K562 (cell line): ENCODE measurements around the gene GHDC. TPM values are rescaled to one million over a fixed set of nuclear protein-coding genes. Genes with fewer than 3 reads are reported as not detected.

Source experiments
- ATAC-seq: fragments of 200-7000 bp; cut with Tn5 transposase; 3 replicates; pipeline ENCODE4 v1.9.1; 2020; ENCODE audit warnings: moderate library complexity
- BruUV-seq: library from RNA; stranded (reverse); fragments of 400-500 nt; replicated peaks from 2 replicates; lab custom pipeline; 2021; lab: Mats Ljungman, UMichigan
- CTCF ChIA-PET: fragments of 300-600 bp; formaldehyde crosslinking; extraction: SDS; loops from one replicate; lab custom pipeline; 2021; ENCODE audit warnings: low intra/inter-chr PET ratio; lab: Yijun Ruan, JAX
- POLR2A ChIA-PET: fragments of 300-600, 350-650 bp; sonication (Branson Sonifier 250); formaldehyde crosslinking; extraction: SDS; loops from one replicate; lab custom pipeline; 2021; ENCODE audit warnings: antibody characterized with exemption, inconsistent platforms; lab: Yijun Ruan, JAX
- DNase-seq, 4 experiments: peaks; one replicate each; pipeline versions ENCODE4 v3.0.0 to v3.0.0-alpha.2; 2011 to 2018; ENCODE audit warnings: low spot score in 3 of 4, mixed read lengths in 3 of 4; ENCODE audit errors: extremely low read depth in 1 of 4
- FAIRE-seq: peaks from 2 replicates; lab custom pipeline; 2011; peaks lifted over from hg19 to GRCh38; lab: Jason Lieb, UNC
- H2AFZ ChIP-seq: 2 replicates; pipeline ENCODE4 v1.6.0; 2011; ENCODE audit warnings: low read depth, low read length, control low read depth, inconsistent platforms
- H3K27ac ChIP-seq: fragments of 200-600 bp; 3 replicates; pipeline ENCODE4 v1.8.0; 2011; ENCODE audit warnings: low read depth, mild to moderate bottlenecking, control low read depth, inconsistent platforms, low read length, moderate library complexity, mixed read lengths; ENCODE audit errors: extremely low read depth
- H3K27me3 ChIP-seq, 2 experiments: fragments of 300-600 bp in 1 of 2; 2 replicates in 1 of 2; 3 replicates in 1 of 2; pipeline versions ENCODE4 v1.6.0 to v1.8.0; 2011; ENCODE audit warnings: inconsistent platforms in 2 of 2, low read length in 2 of 2, mild to moderate bottlenecking in 1 of 2, mixed read lengths in 1 of 2, moderate library complexity in 1 of 2; ENCODE audit not compliant: control insufficient read depth in 2 of 2, insufficient read depth in 2 of 2
- H3K36me3 ChIP-seq: fragments of 300-600 bp; 3 replicates; pipeline ENCODE4 v1.8.0; 2011; ENCODE audit warnings: mild to moderate bottlenecking, low read length, inconsistent platforms; ENCODE audit not compliant: control insufficient read depth, insufficient read depth
- H3K4me1 ChIP-seq, 2 experiments: fragments of 200-600 bp in 1 of 2; replicated peaks in 1 of 2; 2 replicates in 1 of 2; 3 replicates in 1 of 2; pipeline versions ENCODE4 v1.5.1 to v1.8.0; 2011; ENCODE audit warnings: inconsistent platforms in 2 of 2, low read length in 2 of 2, mild to moderate bottlenecking in 1 of 2, mixed read lengths in 1 of 2, moderate library complexity in 1 of 2; ENCODE audit not compliant: control insufficient read depth in 2 of 2, insufficient read depth in 2 of 2
- H3K4me2 ChIP-seq: 2 replicates; pipeline ENCODE4 v1.6.1; 2011; ENCODE audit warnings: low read length, control low read depth, inconsistent platforms, mixed read lengths; ENCODE audit not compliant: insufficient read depth
- H3K4me3 ChIP-seq: fragments of 200-600 bp; sonication (generic), shearing (Covaris generic); 2 replicates; pipeline ENCODE4 v1.5.1; 2016; ENCODE audit warnings: control low read depth, inconsistent platforms
- H3K79me2 ChIP-seq: fragments of 200-600 bp; 3 replicates; pipeline ENCODE4 v1.8.0; 2011; ENCODE audit warnings: low read length, inconsistent platforms; ENCODE audit not compliant: control insufficient read depth, insufficient read depth
- H3K9ac ChIP-seq, 2 experiments: 2 replicates each; pipeline versions ENCODE4 v1.6.0 to v1.6.1; 2011; ENCODE audit warnings: low read depth in 2 of 2, low read length in 2 of 2, control low read depth in 1 of 2, inconsistent platforms in 1 of 2, mild to moderate bottlenecking in 1 of 2, mixed read lengths in 1 of 2; ENCODE audit not compliant: insufficient read depth in 1 of 2
- H3K9me1 ChIP-seq: one replicate; pipeline ENCODE4 v1.6.0; 2011; ENCODE audit warnings: inconsistent platforms, mild to moderate bottlenecking, low read length, moderate library complexity; ENCODE audit not compliant: control insufficient read depth, insufficient read depth
- H3K9me3 ChIP-seq: replicated peaks from 2 replicates; pipeline ENCODE4 v1.5.1; 2011; ENCODE audit warnings: low read depth, low read length, inconsistent platforms; ENCODE audit not compliant: control insufficient read depth, insufficient read depth
- H4K20me1 ChIP-seq: replicated peaks from 2 replicates; pipeline ENCODE4 v1.6.1; 2011; ENCODE audit warnings: low read length, inconsistent platforms, mixed read lengths; ENCODE audit not compliant: control insufficient read depth, insufficient read depth
- ADNP ChIP-seq: fragments of 200-800 bp; sonication (Bioruptor generic); IDR thresholded peaks from 2 replicates; pipeline ENCODE4 v1.6.1; 2016; ENCODE audit warnings: missing genetic modification characterization, missing compliant biosample characterization
- WGBS: fragments of 100-300 bp; shearing (Covaris generic); methylation state at CpG from one replicate; pipeline ENCODE4 v1.1.6; 2016; ENCODE audit warnings: low coverage, mixed read lengths; ENCODE audit not compliant: insufficient coverage; ENCODE audit errors: missing lambda C conversion rate; 5-methylcytosine and 5-hydroxymethylcytosine counted together
- in situ Hi-C: fragments of 300-500 bp; cut with MboI; formaldehyde crosslinking; loops from 4 replicates; pipeline ENCODE4 v1.15.0; 2018; ENCODE audit warnings: inconsistent platforms, mixed read lengths
- intact Hi-C: fragments of 100-400 bp; cut with micrococcal nuclease; formaldehyde crosslinking; loops from 2 replicates; pipeline ENCODE4 v1.14.2; 2022
- polyA plus RNA-seq, 8 experiments: library from polyadenylated mRNA; depleted of rRNA in 4 of 8; stranded (reverse) in 5 of 8; unstranded in 3 of 8; fragments of >200 nt; fragmentation: Nextera tagmentation in 2 of 8; fragmentation: Illumina TruSeq in 1 of 8; extraction: Ambion mirVana in 2 of 8; extraction: Trizol in 1 of 8; gene quantifications; 2 replicates each; pipeline versions ENCODE4 v1.2.1 to v1.2.3, GENCODE V29; 2011 to 2014; ENCODE audit warnings: inconsistent platforms in 1 of 8, missing spikeins in 1 of 8
- total RNA-seq, 7 experiments: library from RNA; depleted of rRNA in 6 of 7; stranded (reverse); fragments of >200 nt in 6 of 7; fragmentation: Illumina TruSeq in 2 of 7; extraction: Trizol in 2 of 7; gene quantifications; 2 replicates each; pipeline versions ENCODE4 v1.2.1 to v1.2.3, GENCODE V29; 2011 to 2021; ENCODE audit warnings: low replicate concordance in 1 of 7
- TF ChIP-seq, protein P1 (sequence below), 2 experiments: fragments of 200-800 bp in 1 of 2; sonication (Bioruptor generic) in 1 of 2; sonication (generic) in 1 of 2; formaldehyde crosslinking in 1 of 2; IDR thresholded peaks in 1 of 2; conservative IDR thresholded peaks in 1 of 2; 2 replicates each; pipeline versions ENCODE4 v1.5.0 to v1.6.1; 2016 to 2020; ENCODE audit warnings: missing compliant biosample characterization in 1 of 2, missing genetic modification characterization in 1 of 2, missing genetic modification reagents in 1 of 2

GHDC gene
- total and polyA plus RNA-seq, 9 of the 15 experiments (the other 6 are each of a cell fraction or from before 2014, with no cell fraction given), result 0.65 to 23.2 (median 11.2) TPM

DNA sequence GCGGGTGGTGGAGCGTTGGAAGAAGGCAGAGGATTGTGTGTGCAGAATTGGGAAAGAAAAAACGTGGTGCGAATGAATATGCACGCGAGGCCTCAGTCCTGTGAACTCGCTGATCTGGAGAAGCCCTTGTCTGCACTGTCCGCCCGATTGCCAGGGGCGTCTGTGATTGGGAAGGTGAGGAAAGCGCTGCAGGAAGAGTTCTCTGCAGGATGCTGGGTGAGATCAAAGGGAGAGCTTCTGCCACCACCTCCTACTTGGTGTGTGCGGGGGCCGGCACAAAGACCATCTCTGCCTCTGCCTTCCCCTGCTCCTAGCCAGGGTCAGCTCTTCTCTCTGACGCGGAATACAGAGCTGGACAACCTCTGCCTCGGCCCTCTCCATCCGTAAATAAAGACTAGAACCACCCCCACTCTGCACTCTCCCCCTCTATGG, 38.7 kb downstream of the GHDC start:
- in situ Hi-C loops (no loop called here), intact Hi-C loops (no loop called here)
- Histone ChIP-seq H3K27ac (no peak overlapping the region), H3K27me3 (no peaks in the 10 kb centered on the region), H3K4me3 (peak overlapping the region; percentile 93), H3K9me3 (no peaks in the 10 kb centered on the region), H3K79me2 (peaks cover 41% of the 10 kb centered on the region), H2AFZ (peak overlapping the region; percentile 74; the same call in 1 of the 2 replicates), H3K36me3 (peaks cover 27% of the 10 kb centered on the region; the same call in 2 of the 3 replicates), H3K9ac (peak overlapping the region in 1 of 2 experiments; percentile 57; a peak in 2 of 4 replicates), H3K9me1 (no peaks in the 10 kb centered on the region), H4K20me1 (peaks cover 11% of the 10 kb centered on the region), H3K4me1 (peaks cover 9 to 28% of the 10 kb centered on the region in 2 experiments; a peak in 4 of 5 replicates), H3K4me2 (peak overlapping the region; percentile 51)
- TF ChIP-seq ADNP (tag), result 0 out of 2 replicates have a peak, but pooled peaks have one; percentile 15
- TF ChIP-seq, protein P1, sequence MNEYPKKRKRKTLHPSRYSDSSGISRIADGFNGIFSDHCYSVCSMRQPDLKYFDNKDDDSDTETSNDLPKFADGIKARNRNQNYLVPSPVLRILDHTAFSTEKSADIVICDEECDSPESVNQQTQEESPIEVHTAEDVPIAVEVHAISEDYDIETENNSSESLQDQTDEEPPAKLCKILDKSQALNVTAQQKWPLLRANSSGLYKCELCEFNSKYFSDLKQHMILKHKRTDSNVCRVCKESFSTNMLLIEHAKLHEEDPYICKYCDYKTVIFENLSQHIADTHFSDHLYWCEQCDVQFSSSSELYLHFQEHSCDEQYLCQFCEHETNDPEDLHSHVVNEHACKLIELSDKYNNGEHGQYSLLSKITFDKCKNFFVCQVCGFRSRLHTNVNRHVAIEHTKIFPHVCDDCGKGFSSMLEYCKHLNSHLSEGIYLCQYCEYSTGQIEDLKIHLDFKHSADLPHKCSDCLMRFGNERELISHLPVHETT (CRISPR knock-in tag; conservative IDR thresholded peaks at IDR 0.05 in 1 of 2, IDR thresholded peaks at IDR 0.05 in 1 of 2), result no peak
- DNase-seq, result no peak
- no TSS peak for BruUV-seq
- FAIRE-seq, result no peak
- 72% methylated on average over 15 of the region's 17 CpGs for WGBS
- ChIA-PET POLR2A (interaction anchor here (0.6 kb wide), 1 partner anchor 45 kb away, joined by 3 read pairs; no protein-coding TSS in a partner anchor), CTCF (no interaction called here)
- no peak for ATAC-seq
